ENCODE measurements around the gene GPR62.
"Not testable (repeated sequence)": the region's sequence is repeated elsewhere in the genome, so short reads cannot be mapped to it uniquely, and the experiment has no call there.

The GPR62 gene

DNA sequence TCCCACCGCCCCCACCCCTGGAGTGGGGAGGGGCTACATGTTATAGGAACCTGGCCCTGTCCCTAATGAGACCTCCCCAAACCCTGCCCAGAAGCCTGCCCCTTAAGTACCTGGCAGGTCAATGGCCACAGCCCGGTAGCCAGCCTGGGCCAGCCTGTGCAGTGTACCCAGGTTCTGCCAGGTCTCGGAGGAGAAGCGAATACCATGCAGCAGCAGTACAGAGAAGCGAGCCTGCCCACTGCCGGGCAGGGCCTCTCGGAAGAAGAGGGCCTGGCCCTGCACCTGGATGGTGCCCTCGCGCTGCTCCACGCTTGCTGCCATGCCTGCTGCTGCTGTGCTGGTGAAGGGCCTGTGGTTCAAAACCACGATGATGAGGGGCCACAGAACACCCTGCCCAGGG is 16.2 kb downstream of the GPR62 start:
- no peak for DNase-seq (ENCODE audit: low read depth)

DNA sequence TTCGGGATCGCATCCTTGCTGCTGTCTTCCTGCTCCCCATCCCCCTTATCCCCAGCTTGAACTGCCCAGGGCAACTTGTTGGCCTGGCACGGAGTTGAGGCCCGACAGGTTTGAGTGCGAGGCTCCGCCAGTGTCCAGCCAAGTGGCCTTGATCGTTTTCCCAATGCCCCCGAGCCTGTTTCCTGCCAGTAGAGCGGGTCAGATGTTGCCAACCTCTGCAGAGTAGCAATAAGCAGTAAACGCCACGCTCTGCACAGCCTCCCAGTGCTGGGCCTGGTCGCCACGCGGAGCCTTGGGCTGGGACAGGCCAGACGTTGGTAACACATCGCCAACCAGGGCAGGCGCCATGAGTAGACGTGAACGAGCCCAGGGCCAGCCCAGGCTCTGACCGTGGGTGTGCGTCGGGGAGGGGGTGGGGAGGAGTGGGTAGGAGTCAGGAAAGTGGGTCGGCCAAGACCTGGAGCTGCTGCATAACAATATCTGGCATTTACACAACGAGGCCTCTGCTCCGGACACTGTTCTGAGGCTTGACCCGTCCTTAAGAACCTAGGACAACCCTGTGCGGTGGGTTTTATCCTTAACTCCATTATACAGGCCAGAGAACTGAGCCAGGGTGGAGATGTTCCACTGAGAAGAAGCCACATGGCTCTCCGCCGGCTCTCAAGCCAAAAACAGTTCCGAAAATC is 19.2 kb downstream of the GPR62 start:
- DNase-seq (ENCODE audit: low read depth), result no peak

DNA sequence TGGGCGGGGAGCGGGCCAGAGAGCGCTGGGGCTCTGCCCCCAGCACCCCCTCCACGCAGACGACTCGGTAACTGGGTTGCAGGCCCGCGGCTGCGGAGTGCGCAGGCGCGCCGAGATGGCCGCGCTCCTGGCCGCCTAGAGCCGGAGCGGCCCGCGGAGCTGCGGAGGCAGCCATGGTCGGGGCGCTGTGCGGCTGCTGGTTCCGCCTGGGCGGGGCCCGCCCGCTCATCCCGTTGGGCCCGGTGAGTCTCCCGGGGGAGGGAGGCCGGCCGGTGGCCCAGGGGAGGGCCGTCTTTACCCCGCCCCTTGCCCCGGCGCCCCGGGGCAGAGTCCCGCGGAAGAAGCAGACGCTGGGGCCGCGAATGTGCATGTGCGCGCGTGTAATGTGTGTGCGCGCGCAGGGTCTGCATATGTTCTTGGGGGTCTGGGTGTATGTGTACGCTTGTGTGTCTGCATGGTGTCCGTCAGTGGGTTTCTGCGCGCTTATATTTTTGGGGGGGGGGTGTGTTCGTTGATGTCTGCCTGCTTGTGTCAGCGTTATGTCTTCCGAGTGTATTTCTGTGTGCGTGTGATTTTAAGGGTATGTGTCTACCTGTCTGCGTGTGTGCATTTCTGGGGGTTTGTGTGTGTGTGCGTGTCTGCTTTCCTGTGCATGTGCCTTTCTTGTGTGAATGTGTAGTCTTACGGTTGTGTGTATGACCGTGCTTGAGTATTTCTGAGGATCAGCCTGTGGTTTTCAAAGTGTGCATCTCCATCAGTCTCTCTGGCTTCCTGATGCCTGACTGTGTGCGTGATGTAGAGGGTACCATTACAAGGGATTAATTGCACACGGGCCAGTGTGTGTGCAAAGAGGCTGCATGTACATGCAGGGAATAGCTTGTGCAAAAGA is 20.0 kb downstream of the GPR62 start, which contains the start of gene ABHD14A:
Gene ABHD14A, plus strand, starts transcription at position 102 of the 889 bp plus-strand sequence. Its CDS starts 72 bp downstream, at position 174.
- no peak for DNase-seq (ENCODE audit: low read depth)

DNA sequence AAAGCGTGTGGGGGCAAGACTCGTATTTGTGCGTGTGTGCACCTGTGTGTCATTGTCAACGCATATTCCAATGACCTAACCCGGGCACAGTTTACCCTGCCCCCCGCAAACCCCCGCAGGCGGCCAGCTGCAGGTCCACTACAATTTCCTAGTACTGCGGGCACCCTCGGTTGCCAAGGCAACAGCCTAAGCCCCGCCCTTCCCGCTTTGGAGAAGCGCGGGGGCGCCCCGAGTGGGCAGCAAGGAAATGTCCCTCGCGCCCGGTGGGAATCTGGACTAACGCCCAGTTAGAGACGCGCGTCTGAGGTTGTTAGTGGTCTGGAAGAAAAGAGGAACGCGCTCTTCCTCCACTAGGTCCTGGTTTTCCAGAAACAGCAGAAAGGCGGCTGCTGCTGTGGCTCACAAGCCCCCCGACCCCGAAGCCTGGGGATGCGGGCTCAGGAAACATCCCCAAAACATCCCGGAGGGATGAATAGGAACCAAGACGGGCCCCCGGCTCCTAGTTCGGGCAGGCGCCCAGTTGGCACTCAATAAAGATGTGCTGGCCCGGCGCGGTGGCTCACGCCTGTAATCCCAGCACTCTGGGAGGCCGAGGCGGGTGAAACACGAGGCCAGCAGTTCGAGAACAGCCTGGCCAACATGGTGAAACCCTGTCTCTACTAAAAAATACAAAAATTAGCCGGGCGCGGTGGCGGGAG is 20.8 kb downstream of the GPR62 start:
- DNase-seq (ENCODE audit: low read depth), result no peak

DNA sequence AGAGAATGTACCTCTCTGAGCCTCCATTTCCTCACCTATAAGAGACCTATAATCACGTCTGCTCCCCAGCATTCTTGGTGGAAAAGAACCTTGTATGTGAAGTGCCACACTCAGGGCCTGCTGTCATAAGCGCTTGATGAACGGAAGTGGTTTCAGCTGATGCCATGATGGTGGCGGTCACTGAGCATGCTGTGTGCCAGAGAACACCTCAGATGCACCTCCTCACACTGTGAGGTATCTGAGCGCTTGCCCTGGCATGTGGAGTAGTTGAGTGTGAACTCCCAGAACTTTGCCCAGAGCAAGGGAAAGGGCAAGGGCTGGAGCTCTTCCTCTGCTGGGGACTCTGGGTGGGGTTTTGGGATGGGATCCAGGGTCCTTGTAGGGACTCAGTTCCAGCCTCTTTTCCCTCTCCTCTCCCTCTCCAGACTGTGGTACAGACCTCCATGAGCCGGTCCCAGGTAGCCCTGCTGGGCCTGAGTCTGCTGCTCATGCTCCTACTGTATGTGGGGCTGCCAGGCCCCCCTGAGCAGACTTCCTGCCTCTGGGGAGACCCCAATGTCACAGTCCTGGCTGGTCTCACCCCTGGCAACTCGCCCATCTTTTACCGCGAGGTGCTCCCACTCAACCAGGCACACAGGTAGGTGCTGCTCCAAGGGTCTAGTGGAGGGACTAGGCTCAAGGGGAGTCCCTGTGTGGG is 22.4 kb downstream of the GPR62 start:
- DNase-seq (ENCODE audit: low read depth), result no peak

DNA sequence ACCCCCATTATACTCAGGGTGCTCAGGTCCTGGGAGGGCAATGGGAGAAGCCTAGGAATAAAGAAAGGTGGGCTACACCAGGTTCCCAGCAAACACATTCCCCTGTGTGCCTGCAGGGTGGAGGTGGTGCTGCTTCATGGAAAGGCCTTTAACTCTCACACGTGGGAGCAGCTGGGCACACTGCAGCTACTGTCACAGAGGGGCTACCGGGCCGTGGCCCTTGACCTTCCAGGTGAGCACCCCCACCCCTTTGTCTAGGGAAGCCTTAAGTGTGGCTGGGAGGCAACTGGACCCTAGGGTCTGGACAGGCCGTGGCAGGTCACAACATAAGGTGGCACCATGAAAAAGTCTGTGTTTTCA is 22.9 kb downstream of the GPR62 start:
- DNase-seq (ENCODE audit: low read depth), result no peak

DNA sequence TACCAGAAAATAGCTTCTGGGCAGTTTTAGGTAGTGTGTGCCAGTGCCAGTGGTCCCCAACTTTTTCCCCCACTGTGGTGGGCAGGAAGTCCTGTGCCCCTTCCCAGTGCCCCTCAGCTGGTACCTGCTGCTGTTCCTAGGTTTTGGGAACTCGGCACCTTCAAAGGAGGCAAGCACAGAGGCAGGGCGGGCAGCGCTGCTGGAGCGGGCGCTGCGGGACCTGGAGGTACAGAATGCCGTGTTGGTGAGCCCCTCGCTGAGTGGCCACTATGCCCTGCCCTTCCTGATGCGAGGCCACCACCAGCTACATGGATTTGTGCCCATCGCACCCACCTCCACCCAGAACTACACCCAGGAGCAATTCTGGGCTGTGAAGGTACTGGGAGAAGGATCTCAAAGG is 25.1 kb downstream of the GPR62 start:
- DNase-seq (ENCODE audit: low read depth), result no peak

DNA sequence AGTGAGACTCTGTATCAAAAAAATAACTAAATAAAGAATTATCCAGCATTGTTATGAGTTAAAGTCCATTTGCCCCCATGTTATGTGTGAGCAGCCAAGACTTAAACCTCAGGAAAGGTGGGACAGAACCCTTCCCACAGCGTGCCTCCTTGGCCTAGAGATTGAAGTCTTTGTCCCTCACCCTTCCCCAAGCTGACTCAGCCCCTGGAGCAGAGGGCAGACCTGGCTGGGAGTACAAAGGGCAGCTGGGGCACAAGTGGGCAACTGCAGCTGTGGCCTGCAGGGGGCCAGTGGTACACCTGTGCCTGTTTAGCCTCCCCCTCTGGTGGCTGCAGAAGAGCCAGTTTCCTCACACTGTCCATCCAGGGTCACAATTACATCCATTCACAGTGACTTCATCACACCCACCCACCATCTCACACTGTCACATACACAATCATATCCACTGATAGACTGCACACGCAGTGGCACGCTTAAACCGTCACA is 27.2 kb downstream of the GPR62 start:
- no peak for DNase-seq (ENCODE audit: low read depth)

DNA sequence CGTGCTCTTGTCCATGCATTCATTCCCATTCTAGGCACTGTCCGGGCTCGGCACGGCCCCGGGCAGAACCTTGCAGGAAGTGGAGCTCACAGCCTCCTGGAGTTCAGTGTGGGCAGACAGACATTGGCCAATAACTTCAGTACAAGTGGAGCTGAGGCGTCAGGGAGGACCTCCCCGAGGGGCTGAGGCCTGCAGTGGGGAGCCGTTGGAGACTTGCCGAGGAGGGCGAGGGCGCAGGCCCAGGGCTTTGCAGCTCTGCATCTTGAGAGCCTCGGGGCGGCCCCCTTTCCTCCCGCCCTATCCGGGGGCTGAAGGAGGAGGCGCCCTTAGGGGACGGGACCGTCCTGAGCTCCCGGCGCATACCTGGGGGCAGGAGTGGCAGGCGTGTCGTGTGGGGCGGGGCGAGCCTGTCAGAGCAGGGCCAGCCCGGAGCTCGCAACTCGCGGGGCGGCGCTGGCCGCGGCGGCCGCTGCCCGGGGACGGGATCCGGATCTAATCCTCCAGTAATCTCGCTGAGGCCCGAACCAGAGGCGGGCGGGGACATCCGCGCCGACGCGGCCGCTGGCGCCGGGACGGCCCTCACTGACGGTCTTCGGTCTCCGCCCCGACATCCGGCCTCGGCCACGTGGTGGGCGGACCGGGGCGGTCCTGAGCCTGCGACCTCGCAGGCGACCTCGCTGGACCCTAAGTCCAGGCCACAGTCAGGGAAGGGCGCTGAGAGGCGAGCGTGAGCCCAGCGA is 27.8 kb downstream of the GPR62 start, which contains the start of gene ACY1:
Gene ACY1, plus strand, starts transcription at position 698 of the 740 bp plus-strand sequence. CDS start 530 bp downstream, outside the sequence.
- peak; percentile 50 for DNase-seq (ENCODE audit: low read depth)

DNA sequence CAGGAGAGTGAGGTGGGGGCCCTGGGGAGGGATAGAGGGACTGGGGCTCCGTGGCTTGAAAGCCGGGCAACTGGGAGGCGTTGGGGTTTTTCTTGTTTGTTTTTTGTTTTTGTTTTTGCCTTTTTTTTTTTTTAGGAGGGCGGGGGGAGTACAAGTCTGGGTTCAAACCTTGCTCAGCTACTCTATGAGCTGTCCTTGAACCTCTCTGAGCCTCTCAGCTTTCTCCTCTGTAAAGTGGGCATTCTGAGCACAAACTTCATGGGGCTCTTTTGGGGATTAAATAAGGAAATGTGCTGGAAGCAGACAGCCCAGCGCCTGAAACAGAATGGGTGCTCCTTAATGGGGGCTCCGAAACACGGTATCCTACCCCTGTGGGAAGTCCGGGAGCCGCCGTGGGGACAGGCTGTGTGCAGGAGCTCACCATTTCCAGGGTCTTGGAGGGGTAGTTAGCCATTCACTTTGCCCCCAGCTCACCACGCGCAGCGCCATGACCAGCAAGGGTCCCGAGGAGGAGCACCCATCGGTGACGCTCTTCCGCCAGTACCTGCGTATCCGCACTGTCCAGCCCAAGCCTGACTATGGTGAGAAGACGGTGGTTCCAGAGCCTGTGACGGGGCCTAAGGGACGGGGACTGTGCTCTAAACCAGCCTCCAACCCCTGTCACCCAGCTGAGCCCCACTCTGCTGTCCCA is 28.5 kb downstream of the GPR62 start:
- no peak for DNase-seq (ENCODE audit: low read depth)

DNA sequence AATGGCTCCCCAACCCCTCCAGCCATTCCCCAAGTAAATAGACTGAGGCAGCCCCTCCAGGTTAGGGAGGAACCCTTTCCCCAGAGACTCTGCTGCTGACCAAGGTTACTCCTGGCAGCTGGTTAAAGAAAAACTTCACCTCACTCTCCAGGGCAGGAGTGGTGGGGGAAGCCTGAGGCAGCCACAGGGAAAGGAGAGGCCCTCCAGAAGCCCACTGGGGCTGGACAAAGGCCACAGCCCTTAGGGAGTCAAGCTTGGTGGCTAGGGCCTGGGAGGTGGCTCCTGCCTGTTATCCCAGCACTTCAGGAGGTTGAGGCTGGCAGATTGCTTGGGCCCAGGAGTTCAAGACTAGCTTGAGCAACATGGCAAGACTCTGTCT is 29.1 kb downstream of the GPR62 start:
- DNase-seq (ENCODE audit: low read depth), result no peak

DNA sequence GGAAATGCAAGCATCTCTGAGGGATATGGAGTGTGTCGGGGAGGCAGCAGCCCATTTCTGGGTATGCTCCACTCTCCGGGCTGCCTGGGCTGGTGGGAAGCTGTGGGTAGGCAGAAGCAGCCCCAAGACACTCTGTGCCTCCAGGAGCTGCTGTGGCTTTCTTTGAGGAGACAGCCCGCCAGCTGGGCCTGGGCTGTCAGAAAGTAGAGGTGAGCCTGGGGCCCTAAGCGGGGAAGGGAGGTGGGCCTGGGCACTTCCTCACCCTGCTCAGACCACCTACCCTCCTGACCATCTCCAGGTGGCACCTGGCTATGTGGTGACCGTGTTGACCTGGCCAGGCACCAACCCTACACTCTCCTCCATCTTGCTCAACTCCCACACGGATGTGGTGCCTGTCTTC is 29.9 kb downstream of the GPR62 start:
- DNase-seq (ENCODE audit: low read depth), result no peak

DNA sequence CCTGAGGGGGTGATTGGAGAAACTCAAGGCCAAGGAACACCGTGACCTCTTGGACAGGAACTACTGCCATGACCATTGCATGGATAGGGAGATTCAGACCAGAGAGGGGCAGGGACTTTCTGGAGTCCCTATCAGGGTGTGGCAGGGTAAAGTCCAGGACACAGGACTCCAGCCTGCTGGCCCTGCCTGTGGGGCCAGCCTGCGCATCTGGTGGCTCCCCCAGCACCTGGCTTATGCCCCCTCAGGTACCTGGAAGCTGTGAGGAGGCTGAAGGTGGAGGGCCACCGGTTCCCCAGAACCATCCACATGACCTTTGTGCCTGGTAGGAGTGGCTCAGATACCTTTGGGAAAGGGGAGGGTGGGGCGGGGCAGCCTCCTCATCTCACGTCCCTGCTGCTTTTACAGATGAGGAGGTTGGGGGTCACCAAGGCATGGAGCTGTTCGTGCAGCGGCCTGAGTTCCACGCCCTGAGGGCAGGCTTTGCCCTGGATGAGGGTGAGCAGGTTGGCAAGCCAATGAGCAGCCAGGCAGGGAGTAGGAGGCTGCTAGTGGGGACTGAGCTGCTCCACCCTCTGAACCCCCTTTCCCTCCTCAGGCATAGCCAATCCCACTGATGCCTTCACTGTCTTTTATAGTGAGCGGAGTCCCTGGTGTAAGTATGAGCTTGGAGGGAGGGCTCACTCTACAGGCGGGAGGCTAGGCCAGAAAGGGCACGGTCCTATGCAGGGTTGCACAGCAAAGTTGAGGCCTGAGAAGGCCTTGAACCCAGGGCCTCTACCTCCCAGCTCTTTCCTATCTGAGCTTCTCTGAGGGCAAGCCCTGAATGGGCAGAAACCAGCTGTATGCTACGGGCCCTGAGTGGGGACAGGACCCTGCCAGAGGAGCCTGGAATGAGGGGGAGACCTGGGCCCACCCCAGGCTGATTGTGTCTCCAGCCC is 31.1 kb downstream of the GPR62 start:
- no peak for DNase-seq (ENCODE audit: low read depth)

DNA sequence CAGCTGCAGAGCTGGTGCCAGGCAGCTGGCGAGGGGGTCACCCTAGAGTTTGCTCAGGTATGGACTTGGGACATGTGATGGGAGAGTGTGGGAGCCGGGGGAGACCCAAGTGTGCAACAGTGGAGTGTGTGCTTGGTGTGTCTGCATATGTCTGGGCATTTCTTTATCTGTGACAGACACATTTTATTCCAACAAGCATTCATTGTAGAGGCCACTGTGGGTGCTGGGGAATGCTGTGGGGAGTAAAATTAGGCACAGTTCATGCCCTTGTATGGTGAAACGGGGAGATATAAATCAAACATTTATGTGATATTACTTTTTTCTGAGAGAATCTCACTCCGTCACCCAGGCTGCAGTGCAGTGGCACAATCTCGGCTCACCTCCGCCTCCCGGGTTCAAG is 32.4 kb downstream of the GPR62 start:
- DNase-seq (ENCODE audit: low read depth), result no peak

DNA sequence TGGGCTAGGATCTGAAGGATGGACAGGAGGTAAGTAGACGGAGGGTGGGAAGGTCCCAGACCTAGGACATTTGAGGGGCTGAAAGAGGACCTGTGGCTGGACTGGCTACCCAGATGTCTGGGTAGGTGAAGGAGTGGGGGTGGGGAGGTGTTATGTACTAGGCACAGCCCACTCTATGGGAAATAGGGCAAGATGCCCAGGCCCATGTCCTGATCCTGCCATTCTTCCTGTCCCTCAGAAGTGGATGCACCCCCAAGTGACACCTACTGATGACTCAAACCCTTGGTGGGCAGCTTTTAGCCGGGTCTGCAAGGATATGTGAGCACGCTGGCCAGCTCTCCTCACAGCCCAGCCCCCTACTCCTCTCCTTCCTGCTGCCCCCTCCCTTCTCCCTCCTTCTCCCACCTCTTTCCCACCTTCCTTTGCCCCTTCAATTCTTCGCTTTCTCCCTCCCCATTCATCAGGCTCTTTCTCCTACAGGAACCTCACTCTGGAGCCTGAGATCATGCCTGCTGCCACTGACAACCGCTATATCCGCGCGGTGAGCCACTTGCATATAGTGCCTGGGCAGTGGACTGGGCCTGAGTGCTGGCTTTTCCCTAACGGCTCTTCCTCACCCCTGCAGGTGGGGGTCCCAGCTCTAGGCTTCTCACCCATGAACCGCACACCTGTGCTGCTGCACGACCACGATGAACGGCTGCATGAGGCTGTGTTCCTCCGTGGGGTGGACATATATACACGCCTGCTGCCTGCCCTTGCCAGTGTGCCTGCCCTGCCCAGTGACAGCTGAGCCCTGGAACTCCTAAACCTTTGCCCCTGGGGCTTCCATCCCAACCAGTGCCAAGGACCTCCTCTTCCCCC is 33.3 kb downstream of the GPR62 start:
- no peak for DNase-seq (ENCODE audit: low read depth)

DNA sequence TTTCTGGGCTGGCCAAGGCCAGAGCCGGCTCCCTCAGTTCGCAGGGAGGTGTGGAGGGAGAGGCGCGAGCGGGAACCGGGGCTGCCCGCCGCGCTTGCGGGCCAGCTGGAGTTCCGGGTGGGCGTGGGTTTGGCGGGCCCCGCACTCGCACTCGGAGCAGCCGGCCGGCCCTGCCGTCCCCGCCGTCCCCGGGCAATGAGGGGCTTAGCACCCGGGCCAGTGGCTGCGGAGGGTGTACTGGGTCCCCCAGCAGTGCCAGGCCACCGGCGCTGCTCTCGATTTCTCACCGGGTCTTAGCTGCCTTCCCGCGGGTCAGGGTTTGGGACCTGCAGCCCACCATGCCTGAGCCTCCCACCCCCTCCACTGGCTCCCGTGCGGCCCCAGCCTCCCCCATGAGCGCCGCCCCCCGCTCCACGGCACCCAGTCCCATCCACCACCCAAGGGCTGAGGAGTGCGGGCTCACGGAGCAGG is 35.4 kb downstream of the GPR62 start:
- not testable (repeated sequence) for DNase-seq (ENCODE audit: low read depth)

DNA sequence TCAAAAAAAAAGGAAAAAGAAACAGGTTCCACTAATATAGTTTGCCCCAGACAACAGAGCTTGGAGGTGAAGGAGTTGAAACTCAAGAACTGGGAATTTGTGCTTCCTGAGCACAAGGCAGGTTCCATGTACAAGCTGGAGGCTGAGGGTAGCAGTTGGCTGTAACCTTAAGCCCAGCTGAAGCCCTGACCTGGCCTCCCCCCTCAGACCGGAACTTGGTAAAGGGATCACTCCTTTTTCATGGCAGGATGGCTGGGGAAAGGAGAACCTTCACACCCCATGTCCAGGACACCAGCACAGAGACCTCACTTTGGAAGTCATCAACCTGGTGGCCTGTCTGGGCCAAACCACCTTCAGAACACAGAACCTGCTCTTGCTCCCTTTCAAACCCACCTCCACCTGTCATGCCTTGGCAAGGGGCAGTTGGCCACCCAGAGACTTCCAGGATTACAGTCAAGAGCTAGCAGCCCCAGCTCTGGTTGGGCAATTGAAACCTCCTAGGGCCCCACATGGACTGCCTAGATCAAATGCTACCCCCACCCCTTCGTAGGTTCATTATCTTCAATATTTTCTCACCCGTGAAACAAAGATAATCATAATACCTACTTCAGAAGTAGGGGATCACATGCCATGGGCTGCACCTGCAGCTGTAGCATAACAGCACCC is 37.0 kb downstream of the GPR62 start:
- DNase-seq (ENCODE audit: low read depth), result no peak

DNA sequence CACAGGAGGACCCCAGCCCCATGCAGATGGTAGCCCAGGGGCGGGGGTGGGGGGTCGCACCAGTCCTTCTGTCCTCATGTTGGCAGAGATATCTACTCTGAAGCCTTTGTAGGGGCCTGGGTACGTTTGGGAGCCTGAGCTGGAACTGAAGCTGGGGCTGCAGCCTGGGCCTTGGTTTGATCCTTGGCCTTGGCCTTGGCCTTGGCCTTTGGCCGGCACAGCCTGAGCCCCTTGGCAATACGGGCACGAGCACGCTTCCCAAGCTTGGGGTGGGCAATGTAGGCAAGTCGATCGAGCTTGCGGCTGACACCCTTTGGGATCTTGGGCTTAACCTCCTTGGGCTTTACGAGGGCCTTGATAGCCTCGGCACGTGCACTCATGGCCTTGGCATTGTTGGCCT is 38.5 kb downstream of the GPR62 start:
- DNase-seq (ENCODE audit: low read depth), result not testable (repeated sequence)
